Astrocyte of the spinal cord (primary cell): ENCODE data around the gene SLC66A2.
"Not testable (repeated sequence)": the region's sequence is repeated elsewhere in the genome, so short reads cannot be mapped to it uniquely, and the experiment has no call there.

Source experiments
- DNase-seq: peaks from one replicate; pipeline ENCODE4 v3.0.0; 2011; ENCODE audit warnings: low read depth, low spot score
- H3K4me3 ChIP-seq: 2 replicates; pipeline ENCODE4 v1.5.1; 2011; ENCODE audit warnings: low read depth, mild to moderate bottlenecking, low read length, moderate library complexity
- CTCF ChIP-seq: IDR thresholded peaks from 2 replicates; pipeline ENCODE4 v1.5.1; 2012; ENCODE audit warnings: low read depth, mild to moderate bottlenecking, low read length, inconsistent platforms
- in situ Hi-C: cut with HindIII; loops from 2 replicates; pipeline ENCODE4 v1.10.0; 2017; ENCODE audit warnings: low sequenced_read_pairs

Gene SLC66A2

GRCh38 chr18:79867666-79868065 is 83.8 kb downstream of the SLC66A2 start:
- H3K4me3 ChIP-seq, result no peak overlapping the region
- in situ Hi-C loops, result no loop called here
- DNase-seq, result no peak
- no peak for TF ChIP-seq CTCF

- no peak overlapping the region for H3K4me3 ChIP-seq
- no peak for DNase-seq
- in situ Hi-C loops, result no loop called here
- no peak for TF ChIP-seq CTCF
These were observed 84.4 kb downstream of the SLC66A2 start for GRCh38 chr18:79866889-79867574.

- H3K4me3 ChIP-seq, in situ Hi-C loops, DNase-seq: not testable (repeated sequence)
These were observed 85.5 kb downstream of the SLC66A2 start for GRCh38 chr18:79865951-79866350.

- DNase-seq, in situ Hi-C loops, H3K4me3 ChIP-seq: not testable (repeated sequence)
These were observed 86.5 kb downstream of the SLC66A2 start for GRCh38 chr18:79864955-79865354.

- in situ Hi-C loops, result no loop called here
- no peak overlapping the region for H3K4me3 ChIP-seq
- TF ChIP-seq CTCF, result no peak
- no peak for DNase-seq
These were observed 87.3 kb downstream of the SLC66A2 start for GRCh38 chr18:79864006-79864725.

GRCh38 chr18:79863161-79864005 is 88.1 kb downstream of the SLC66A2 start:
- no peak overlapping the region for H3K4me3 ChIP-seq
- TF ChIP-seq CTCF, result no peak
- no peak for DNase-seq
- in situ Hi-C loops, result no loop called here

- in situ Hi-C loops, result no loop called here
- H3K4me3 ChIP-seq, result no peak overlapping the region
- no peak for DNase-seq
- no peak for TF ChIP-seq CTCF
These were observed 88.9 kb downstream of the SLC66A2 start for GRCh38 chr18:79862562-79862961.
